Fibroblast of lung (primary cell): ENCODE measurements around the gene PDE8B.

Experiments used
- CTCF ChIP-seq, 2 donors: IDR thresholded peaks in 1 of 2; conservative IDR thresholded peaks in 1 of 2; 1 replicate in 1 of 2; 2 replicates in 1 of 2; pipeline ENCODE4 v1.5.1; 2011 to 2012; ENCODE audit warnings: low read length in 2 of 2, control low read depth in 1 of 2, inconsistent platforms in 1 of 2, low read depth in 1 of 2, mild to moderate bottlenecking in 1 of 2
- EZH2 ChIP-seq: IDR thresholded peaks from 2 replicates; pipeline ENCODE4 v1.5.1; 2012; ENCODE audit warnings: low read length, control low read depth, mild to moderate bottlenecking; ENCODE audit errors: missing control alignments

DNA sequence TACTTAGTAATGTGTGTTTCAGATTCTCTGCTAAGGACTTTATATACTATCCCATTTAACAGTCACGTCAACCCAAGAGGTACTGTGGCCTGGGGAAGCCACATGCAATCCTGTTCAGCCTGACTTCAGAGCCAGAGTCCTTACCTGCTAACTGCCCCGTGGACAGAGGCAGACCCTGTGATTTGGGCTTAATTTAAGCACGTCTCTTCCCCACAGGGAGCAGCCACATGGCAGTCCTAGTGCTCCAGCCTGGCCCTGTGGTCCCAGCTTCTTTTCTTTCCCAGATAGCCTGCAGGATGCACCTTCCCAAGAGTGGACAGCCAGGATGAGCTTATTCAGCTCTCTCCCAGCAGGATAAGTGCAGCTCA is 71.5 kb downstream of the PDE8B start:
- TF ChIP-seq CTCF (conservative IDR thresholded peaks at IDR 0.05 in 1 of 2, IDR thresholded peaks at IDR 0.05 in 1 of 2; ENCODE audit: low read depth in 1 of 2, low read length in 2 of 2): no peak
- TF ChIP-seq EZH2: no peak
